GM21423 (cell line): ENCODE measurements around the gene PARP8.
"Not testable (repeated sequence)": the region's sequence is repeated elsewhere in the genome, so short reads cannot be mapped to it uniquely, and the experiment has no call there.

Experiments
- ATAC-seq: cut with Tn5 transposase; IDR thresholded peaks from one replicate; pipeline ENCODE4 v1.9.1; 2021; ENCODE audit warnings: mild to moderate bottlenecking, moderate library complexity; ENCODE audit not compliant: unreplicated experiment

PARP8 gene

GRCh38 chr5:50766967-50767366, 100.5 kb downstream of the PARP8 start:
- ATAC-seq = no peak

- ATAC-seq = no peak
These were observed 101.2 kb downstream of the PARP8 start for GRCh38 chr5:50767588-50767987.

- no peak for ATAC-seq
These were observed 102.2 kb downstream of the PARP8 start for GRCh38 chr5:50768634-50769033.

DNA sequence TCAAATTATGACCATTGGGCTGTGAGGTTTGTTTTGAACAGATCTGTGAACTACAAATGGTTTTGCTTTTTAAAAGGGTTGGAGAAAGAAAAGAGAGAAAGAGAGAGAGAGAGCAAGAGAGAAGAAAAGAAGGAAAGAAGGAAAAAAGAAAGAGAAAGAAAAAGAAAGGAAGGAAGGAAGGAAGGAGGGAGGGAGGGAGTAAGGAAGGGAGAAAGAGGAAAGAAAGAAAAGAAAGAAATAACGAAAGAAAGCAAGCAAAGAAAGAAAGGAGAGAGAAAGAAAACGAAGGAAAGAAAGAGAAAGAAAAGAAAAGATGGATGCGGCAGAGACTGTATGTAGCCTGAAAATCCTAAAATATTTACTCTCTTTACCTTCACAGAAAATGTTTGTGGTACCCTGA, 104.0 kb downstream of the PARP8 start:
- no peak for ATAC-seq

- not testable (repeated sequence) for ATAC-seq
These were observed 108.2 kb downstream of the PARP8 start for GRCh38 chr5:50774446-50775175.

DNA sequence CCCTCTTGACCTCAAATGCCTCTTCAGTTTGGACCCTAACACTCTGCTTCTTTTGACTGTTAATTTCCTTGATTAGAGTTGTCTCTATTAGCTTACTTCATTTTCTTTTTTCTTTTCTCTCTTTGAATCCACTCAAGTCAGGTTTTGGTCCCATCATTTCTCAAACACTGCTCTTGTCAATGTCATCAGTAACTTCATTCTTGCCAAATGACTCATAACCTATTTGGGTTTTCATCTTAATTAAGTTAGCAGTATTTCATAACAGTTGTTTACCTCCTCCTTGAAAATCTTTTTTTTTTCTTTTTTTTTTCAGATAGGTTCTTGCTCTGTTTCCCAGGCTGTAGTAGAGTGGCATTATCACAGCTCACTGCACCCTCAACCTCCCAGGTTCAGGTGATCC, 119.6 kb downstream of the PARP8 start:
- ATAC-seq = no peak

DNA sequence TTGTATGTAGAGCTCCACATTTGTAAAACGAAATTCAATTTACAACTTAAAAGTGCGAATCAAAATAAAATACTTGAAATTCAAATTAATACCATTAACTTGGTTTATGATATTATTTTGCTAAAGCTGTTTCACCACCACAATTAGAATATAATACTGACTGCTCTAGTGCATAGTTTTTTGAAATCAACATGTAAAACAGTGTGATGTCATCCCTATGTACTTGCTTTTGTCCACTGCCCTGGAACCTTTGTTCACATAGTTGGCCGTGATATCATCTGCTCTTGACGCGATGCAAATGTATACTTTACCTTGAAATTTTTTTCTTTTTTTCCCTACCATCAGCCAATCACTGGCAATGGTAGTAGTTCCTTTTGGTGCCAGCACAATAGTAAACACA, 125.4 kb downstream of the PARP8 start:
- ATAC-seq = no peak

GRCh38 chr5:50792843-50793242, 126.4 kb downstream of the PARP8 start:
- no peak for ATAC-seq

- no peak for ATAC-seq
These were observed 128.4 kb downstream of the PARP8 start for GRCh38 chr5:50794812-50795211.

- ATAC-seq = no peak
These were observed 131.6 kb downstream of the PARP8 start for GRCh38 chr5:50798002-50798401.

DNA sequence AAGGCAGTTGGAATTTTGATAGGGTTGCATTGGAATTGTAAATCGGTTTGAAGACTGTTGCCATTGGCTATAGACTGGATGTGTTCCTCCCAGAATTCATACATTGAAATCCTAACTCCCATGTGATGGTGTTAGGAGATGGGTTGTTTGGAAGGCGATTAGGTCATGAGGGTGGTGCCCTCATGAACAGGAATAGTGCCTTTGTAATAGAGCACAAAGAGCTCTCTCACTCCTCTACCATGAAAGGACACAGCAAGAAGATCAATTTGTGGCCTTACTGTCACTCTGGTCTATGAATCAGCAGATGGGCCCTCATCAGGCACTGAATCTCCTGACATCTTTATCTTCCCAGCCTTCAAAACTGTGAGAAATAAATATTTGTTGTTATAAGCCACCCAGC, 133.2 kb downstream of the PARP8 start:
- no peak for ATAC-seq

DNA sequence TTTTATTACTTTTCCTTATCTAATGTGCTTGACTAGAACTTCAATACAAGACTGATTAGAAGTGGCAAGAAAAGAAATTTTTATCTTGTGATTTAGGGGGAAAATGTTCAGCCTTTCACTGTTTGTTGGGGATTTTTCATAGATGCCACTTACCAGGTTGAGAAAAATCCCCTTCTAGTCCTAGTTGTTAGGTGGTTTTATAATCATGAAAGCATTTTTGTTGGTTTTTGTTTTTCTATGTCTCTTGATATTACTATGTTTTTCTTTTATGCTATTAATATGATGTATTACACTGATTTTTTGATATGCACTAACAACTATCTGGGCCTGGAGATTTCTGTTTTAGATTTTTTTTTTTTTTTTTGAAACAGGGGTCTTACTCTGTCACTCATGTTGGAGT, 134.0 kb downstream of the PARP8 start:
- no peak for ATAC-seq

GRCh38 chr5:50807661-50808060, 141.2 kb downstream of the PARP8 start:
- ATAC-seq = no peak

DNA sequence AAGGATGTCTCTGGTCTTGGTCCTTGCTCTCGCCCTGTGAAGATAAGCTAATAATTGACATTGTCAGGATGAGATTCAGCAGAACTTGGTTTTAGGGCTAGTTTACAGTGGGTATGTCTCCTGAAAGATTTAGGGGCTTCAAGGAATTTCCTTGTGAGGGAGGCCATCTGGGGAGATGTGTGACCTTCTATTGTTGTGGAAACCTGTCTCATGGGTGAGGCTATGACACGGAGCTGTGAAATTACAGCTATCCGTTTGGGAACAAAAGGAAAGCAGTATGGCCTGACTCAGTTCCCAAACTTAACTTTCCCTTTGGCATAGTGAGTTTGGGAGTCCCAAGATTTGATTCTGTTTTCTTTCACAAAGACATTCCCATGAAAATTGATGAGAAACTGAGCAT, 142.0 kb downstream of the PARP8 start:
- no peak for ATAC-seq

- ATAC-seq = not testable (repeated sequence)
These were observed 145.3 kb downstream of the PARP8 start for GRCh38 chr5:50811746-50812145.

DNA sequence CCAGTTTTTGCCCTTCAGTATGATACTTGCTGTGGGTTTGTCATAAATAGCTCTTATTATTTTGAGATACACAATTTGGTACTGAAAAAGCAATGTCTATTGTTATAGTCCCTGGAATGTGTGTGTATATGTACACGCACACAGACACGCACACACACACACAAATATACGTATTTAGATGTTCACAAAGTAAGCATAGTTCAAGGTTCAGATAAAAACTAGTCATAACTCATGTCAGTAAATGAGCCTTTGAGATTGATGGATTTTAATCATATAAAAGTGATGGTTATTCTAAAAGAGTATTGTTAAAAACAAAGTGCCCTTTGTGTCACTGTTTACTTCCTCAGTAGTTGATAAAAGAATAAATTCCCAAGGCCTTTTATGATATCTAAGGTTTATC, 147.3 kb downstream of the PARP8 start:
- ATAC-seq = no peak

GRCh38 chr5:50814556-50814955, 148.1 kb downstream of the PARP8 start:
- no peak for ATAC-seq

GRCh38 chr5:50822046-50822445, 155.6 kb downstream of the PARP8 start:
- no peak for ATAC-seq

DNA sequence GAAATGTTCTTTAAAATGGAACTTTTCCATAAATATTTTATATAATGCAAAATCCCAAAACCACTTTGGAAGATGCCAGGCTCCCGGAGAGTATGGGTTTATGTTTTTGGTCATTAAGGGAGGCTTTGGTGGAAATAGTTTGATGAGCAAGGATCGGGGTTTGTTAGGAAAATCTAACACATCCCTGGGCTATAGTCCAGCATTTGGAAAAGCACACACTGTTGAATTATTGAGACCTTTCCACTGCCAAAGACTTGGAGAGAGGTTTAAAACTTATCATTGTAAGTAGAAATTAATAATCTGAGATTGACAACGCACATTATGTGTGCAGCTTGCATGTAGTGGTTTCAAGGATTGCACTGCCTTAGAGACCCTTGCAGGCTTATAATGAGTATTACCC, 156.3 kb downstream of the PARP8 start:
- no peak for ATAC-seq

GRCh38 chr5:50823568-50823967, 157.1 kb downstream of the PARP8 start:
- no peak for ATAC-seq

DNA sequence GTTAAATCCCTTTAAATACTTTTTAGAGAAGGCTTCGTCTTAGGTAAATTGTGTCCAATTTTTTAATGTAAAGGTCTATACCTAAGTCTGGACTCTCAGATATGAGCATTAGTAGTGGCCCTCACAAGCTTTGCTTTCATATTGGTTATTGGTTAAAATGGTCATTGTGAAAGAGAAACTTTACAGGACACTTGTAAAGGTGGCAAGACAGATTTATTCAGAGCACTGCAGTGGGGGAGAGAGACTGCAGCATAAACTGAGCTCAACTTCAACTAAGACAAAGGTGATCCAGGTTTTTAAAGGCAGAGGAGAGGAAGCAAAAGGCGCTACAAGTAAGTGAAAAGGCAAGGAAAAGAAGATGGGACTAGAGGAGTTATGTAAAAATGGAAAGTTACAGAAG, 157.7 kb downstream of the PARP8 start:
- no peak for ATAC-seq

DNA sequence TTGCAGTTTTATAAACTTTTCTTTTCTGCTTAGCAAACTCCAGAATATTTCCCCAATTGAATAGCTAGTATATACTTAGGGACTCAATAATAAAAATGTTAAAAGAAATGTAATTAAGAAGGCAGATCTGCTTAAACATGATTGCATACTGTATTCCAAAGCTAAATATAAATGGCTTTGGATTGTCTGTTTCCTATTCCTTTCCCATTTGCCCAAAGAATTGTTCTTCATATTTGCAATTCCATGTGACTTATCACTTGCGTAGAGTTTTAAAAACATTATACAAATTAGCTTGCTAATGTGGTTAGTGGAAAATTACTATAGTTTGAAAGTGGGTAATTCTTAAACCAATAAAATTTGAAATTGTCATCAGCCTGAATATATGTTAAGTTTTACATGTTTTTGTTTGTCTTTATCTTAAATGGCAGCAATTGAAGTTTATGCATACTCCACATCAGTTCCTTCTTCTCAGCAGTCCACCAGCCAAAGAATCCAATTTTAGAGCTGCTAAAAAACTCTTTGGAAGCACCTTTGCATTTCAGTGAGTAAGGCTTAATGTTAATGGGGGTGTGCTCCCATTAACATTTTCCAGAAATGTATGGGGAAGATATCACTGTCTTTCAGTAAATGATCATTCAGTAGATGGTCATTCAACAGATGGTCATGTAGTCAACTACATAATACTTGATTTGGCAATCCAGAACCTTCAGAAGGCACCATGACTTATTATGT, 161.2 kb downstream of the PARP8 start:
- no peak for ATAC-seq

GRCh38 chr5:50829023-50829422, 162.6 kb downstream of the PARP8 start:
- ATAC-seq = no peak
